NB4 (cell line): ENCODE measurements around the gene KRT12.

Experiments used
- DNase-seq: peaks from one replicate; pipeline ENCODE4 v3.0.0; 2010; ENCODE audit warnings: low read depth
- H3K4me3 ChIP-seq: one replicate; pipeline ENCODE4 v1.5.1; 2011; ENCODE audit warnings: mild to moderate bottlenecking, low read depth, low read length, moderate library complexity
- MYC ChIP-seq: IDR thresholded peaks from 2 replicates; pipeline ENCODE4 v1.6.1; 2011; ENCODE audit warnings: low read depth, low read length
- POLR2A ChIP-seq: IDR thresholded peaks from 2 replicates; pipeline ENCODE4 v1.6.1; 2011; ENCODE audit warnings: mild to moderate bottlenecking; ENCODE audit not compliant: insufficient read length; ENCODE audit errors: extremely low read depth
- TF ChIP-seq, protein P1 (sequence below): IDR thresholded peaks from one replicate; pipeline ENCODE4 v1.5.1; 2012; ENCODE audit warnings: low read depth, low read length
- TF ChIP-seq, protein P2 (sequence below): IDR thresholded peaks from 2 replicates; pipeline ENCODE4 v1.6.1; 2011; ENCODE audit warnings: low read depth, low read length

Gene KRT12

DNA sequence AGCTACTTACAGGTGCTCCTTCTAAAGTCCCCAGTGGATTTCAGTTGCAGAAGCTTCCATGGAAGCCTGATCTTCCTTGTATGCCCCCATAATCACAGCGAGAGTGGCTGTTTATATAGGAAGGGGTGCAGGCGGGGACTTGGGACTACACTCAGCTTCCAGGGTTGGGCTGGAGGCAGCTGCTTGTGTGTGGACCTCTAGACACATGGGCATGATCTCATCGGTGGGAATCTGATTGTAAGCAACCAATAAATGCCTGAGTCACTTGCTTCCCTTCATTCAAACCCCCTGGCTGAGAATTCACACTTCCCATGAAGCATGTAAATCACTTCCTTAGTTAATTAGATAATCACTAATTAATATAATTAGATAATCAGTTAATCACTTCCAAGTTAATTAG lies 19.1 kb upstream of the KRT12 start:
- TF ChIP-seq, protein P1, sequence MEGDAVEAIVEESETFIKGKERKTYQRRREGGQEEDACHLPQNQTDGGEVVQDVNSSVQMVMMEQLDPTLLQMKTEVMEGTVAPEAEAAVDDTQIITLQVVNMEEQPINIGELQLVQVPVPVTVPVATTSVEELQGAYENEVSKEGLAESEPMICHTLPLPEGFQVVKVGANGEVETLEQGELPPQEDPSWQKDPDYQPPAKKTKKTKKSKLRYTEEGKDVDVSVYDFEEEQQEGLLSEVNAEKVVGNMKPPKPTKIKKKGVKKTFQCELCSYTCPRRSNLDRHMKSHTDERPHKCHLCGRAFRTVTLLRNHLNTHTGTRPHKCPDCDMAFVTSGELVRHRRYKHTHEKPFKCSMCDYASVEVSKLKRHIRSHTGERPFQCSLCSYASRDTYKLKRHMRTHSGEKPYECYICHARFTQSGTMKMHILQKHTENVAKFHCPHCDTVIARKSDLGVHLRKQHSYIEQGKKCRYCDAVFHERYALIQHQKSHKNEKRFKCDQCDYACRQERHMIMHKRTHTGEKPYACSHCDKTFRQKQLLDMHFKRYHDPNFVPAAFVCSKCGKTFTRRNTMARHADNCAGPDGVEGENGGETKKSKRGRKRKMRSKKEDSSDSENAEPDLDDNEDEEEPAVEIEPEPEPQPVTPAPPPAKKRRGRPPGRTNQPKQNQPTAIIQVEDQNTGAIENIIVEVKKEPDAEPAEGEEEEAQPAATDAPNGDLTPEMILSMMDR = no peak
- TF ChIP-seq, protein P2, sequence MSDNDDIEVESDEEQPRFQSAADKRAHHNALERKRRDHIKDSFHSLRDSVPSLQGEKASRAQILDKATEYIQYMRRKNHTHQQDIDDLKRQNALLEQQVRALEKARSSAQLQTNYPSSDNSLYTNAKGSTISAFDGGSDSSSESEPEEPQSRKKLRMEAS = no peak
- TF ChIP-seq POLR2A = no peak
- TF ChIP-seq MYC = no peak
- no peak overlapping the region for H3K4me3 ChIP-seq
- no peak for DNase-seq

DNA sequence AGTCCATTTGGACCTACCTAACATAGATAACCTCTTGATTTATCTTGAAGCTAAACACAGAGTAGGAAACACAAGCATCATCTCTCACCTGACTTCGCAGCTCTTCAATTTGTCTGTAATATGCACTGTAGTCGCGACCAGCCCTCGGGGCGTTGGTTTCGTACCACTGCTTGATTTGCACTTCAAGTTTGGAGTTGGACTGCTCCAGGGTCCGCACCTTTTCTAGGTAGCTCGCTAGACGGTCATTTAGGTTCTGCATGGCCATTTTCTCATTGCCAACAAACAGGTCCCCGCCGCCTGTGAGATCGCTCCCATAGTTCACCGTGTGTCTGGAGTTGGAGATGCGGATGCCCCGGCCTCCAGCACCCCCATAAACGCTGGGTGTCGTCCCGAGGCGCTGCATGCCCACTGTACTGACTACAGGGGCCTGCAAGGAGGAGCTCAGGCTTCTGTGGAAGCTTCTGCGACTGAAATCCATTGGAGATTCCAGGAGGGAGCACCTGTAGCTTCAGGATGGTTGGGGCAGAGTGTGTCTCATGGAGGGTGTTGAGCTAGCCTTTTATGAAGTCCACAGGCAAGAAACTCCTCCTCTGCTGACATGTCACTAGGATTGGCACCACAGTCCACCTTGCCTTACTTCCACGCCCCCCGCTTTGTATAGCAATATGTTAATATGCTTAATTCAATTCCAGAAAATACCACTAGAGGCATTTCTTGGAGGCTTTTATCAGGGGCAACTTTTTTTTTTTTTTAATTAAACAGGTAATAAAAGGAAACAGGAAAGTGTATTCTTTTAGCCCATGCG lies 17.9 kb upstream of the KRT12 start, which contains the start of gene KRT20:
TSS of gene KRT20 (minus strand) at position 535 of the 805 bp plus-strand sequence. CDS start at position 478, 57 bp downstream.
- TF ChIP-seq POLR2A = no peak
- TF ChIP-seq, protein P1 = peak; percentile 9
- TF ChIP-seq, protein P2 = no peak
- TF ChIP-seq MYC = no peak
- no peak for DNase-seq

DNA sequence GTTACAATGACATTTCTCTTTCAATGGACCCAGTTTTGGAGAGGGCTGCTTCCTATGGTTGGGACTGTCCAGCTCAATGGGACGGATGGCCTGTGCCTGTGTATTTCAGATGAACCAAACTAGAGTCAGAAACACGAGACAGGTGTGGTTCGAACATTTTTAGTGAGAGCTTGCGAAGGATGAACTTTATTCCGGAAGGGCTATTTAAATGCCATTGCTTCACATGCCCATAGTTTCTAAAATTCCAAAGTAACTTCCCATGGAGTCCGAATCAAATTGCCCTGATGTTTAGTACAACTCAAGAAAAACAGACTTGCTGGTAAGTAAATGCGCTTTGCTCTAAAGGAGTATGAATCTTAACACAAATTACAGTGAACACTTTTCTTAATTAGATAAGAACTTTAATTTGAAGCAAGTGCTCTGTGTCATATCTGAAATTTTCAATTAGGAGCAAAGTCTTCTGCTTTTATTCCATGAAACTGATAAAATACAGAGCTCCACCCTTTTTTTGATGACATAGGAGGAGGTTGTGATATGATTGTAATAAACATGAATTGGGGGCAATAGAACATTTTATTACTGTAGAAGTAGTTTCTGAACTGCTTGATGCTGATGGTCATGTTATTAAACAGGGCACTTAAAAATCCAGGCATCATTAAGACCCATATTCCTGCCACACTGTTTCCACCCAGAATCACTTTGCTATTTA lies 16.8 kb upstream of the KRT12 start:
- no peak for DNase-seq
- H3K4me3 ChIP-seq = no peak overlapping the region
- TF ChIP-seq, protein P2 = no peak
- TF ChIP-seq MYC = no peak
- TF ChIP-seq, protein P1 = no peak
- TF ChIP-seq POLR2A = no peak

More for the DNA sequence above, 17.9 kb upstream of the KRT12 start, which contains the start of gene KRT20:
- no peak within 1 kb of the TSS for H3K4me3 ChIP-seq

DNA sequence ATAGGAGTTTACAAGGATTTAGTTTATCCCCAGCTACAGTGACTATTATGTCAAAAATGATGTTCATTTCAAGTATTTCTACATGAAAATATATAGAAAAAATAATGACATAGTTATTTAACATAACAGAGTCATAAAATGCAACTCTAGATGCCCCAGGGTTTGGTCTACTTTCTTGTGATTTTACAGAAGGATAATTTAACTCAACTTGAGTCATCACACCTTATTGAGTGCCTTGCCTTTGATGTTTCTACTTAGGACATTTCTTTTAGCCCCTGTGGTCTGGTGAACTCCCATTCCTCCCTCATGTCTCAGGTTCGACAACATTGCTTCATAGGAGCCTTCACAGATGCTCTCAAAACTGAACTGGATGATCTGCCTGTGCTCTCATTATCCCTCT lies 16.0 kb upstream of the KRT12 start:
- no peak overlapping the region for H3K4me3 ChIP-seq
- no peak for DNase-seq
- TF ChIP-seq, protein P1 = no peak
- no peak for TF ChIP-seq MYC
- TF ChIP-seq, protein P2 = no peak

DNA sequence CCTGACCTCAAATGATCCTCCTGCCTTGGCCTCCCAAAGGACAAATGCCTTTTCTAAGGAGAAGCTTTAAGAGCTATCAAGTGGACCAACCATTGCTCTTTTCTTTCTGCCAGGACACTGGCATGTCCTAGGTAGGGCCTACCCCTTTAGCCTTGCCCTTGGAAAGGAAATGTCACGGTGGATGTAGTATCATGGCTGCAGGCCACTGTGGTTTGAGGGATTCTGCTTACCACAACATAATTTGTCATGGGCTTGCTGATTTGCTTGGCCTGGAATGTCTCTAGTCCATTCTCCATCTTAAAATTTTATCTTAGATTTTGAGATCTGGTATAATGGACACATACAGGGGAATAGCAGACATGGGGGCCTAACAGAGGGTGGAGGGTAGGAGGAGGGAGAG lies 12.0 kb upstream of the KRT12 start:
- no peak overlapping the region for H3K4me3 ChIP-seq
- DNase-seq = no peak
- no peak for TF ChIP-seq POLR2A
- TF ChIP-seq MYC = no peak
- TF ChIP-seq, protein P1 = no peak
- TF ChIP-seq, protein P2 = no peak
